Measurements from ENCODE around the gene DFFB. TPM values are rescaled to one million over a fixed set of nuclear protein-coding genes. Genes with fewer than 3 reads are reported as not detected.

Gene DFFB
- total and polyA plus RNA-seq, 7 experiments from 2014 or later: 9.8 to 27.7 (median 14.9) TPM

DNA sequence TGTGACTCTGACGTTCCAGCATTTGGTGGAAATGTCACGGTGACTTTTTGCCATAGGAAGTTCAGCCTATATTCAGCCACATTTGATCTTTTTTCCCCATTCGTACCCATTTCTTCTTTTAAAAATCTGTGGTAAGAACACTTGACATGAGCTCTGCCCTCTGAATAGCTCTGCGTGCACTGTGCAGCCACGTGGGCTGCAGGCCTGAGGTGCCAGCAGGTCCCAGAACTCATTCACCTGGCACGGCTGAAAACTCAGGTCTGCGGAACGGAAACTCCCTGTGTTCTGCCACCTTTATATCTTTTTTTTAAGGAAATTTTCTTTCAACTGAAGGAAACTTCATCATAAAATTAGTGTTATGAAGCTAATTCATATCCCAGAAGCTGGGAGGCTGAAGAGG, 28.9 kb upstream of the DFFB start:
- H3K27me3 ChIP-seq (ENCODE audit: control insufficient read depth in 2 of 2, insufficient read depth in 2 of 2, low read length in 2 of 2): no peaks in the 10 kb centered on the region
- H3K36me3 ChIP-seq (ENCODE audit: control insufficient read depth in 2 of 3, insufficient read depth in 3 of 3, low read length in 3 of 3): peaks cover 0 to 84% (median 12%) of the 10 kb centered on the region in 3 experiments
- no peak for ATAC-seq
- H3K4me1 ChIP-seq (ENCODE audit: control insufficient read depth in 2 of 2, insufficient read depth in 2 of 2, low read length in 2 of 2): no peaks in the 10 kb centered on the region
- no peaks in the 10 kb centered on the region for H3K9me3 ChIP-seq (ENCODE audit: control insufficient read depth in 2 of 3, low read length in 3 of 3)
- H3K27ac Mint-ChIP-seq: peak overlapping the region in 1 of 9 donors; percentile 17
- no peak overlapping the region for H3K27ac ChIP-seq (ENCODE audit: low read depth, low read length)
- H3K4me3 Mint-ChIP-seq: no peak overlapping the region
- POLR2A ChIA-PET: no interaction called here
- CTCF ChIA-PET: no interaction called here
- H3K27me3 Mint-ChIP-seq: no peaks in the 10 kb centered on the region
- DNase-seq: no peak
- H3K4me1 Mint-ChIP-seq: peaks cover 0 to 4% (median 0%) of the 10 kb centered on the region in 7 donors
- intact Hi-C loops (cut with micrococcal nuclease): no loop called here
- no peak overlapping the region for H3K4me3 ChIP-seq (ENCODE audit: low read length)
- peaks cover 16 to 59% (median 23%) of the 10 kb centered on the region in 5 donors for H3K36me3 Mint-ChIP-seq
- H3K9me3 Mint-ChIP-seq: no peaks in the 10 kb centered on the region

DNA sequence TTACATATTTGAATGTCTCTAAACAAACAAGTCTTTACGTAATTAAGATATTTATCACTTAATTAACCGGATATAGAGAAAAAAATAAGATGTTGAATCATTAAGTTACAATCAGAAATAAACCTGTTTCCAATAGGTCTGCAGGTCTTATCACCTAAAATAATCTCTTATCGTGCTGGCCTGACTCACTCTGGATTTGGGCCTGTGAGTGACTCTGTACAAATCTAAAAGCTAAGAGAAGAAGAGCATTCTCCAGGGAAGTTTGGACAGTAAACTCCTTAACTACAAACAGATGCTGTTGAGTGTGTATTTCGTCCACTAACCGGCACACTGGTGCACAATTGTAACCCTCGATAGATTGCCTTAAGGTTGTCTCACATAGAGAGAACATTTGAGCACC, 25.6 kb upstream of the DFFB start:
- Histone ChIP-seq H3K4me3 (ENCODE audit: low read length) (no peak overlapping the region), H3K27ac (ENCODE audit: low read depth, low read length) (no peak overlapping the region), H3K9me3 (ENCODE audit: control insufficient read depth in 2 of 3, low read length in 3 of 3) (no peaks in the 10 kb centered on the region), H3K27me3 (ENCODE audit: control insufficient read depth in 2 of 2, insufficient read depth in 2 of 2, low read length in 2 of 2) (no peaks in the 10 kb centered on the region), H3K4me1 (ENCODE audit: control insufficient read depth in 2 of 2, insufficient read depth in 2 of 2, low read length in 2 of 2) (no peaks in the 10 kb centered on the region), H3K36me3 (ENCODE audit: control insufficient read depth in 2 of 3, insufficient read depth in 3 of 3, low read length in 3 of 3) (peaks cover 0 to 79% (median 18%) of the 10 kb centered on the region in 3 experiments)
- ChIA-PET POLR2A (no interaction called here), CTCF (no interaction called here)
- peaks cover 11 to 60% (median 29%) of the 10 kb centered on the region in 5 donors for H3K36me3 Mint-ChIP-seq
- H3K27me3 Mint-ChIP-seq: no peaks in the 10 kb centered on the region
- peak overlapping the region in 1 of 9 donors; percentile 13 for H3K27ac Mint-ChIP-seq
- H3K4me3 Mint-ChIP-seq: no peak overlapping the region
- H3K4me1 Mint-ChIP-seq: no peaks in the 10 kb centered on the region
- DNase-seq: no peak
- no peaks in the 10 kb centered on the region for H3K9me3 Mint-ChIP-seq
- no peak for ATAC-seq
- intact Hi-C loops (cut with micrococcal nuclease): no loop called here

DNA sequence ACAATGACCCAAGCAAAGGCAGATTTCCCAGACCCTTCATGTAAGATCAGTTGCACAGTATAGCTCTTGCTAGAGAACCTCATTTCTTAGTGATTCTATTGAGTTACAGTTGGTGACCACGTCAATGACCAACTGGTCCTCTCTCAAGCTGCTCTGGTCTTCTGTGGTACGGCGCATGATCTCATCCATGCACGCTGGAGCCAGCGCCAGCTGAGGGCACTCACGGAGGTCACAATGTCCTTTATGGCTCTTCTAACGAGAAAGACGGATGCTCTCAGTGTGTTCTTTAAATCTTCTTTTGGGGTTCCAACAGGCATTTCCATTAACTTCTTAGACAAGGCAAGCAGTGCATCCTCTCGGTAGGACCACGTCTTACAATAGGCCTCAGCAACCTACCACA, 22.6 kb upstream of the DFFB start:
- Mint-ChIP-seq H3K9me3 (peaks cover 0 to 15% (median 4%) of the 10 kb centered on the region in 11 donors), H3K36me3 (peaks cover 30 to 74% (median 47%) of the 10 kb centered on the region in 5 donors), H3K27ac (no peak overlapping the region), H3K27me3 (no peaks in the 10 kb centered on the region), H3K4me3 (no peak overlapping the region), H3K4me1 (no peaks in the 10 kb centered on the region)
- Histone ChIP-seq H3K9me3 (ENCODE audit: control insufficient read depth in 2 of 3, low read length in 3 of 3) (peaks cover 0 to 12% (median 0%) of the 10 kb centered on the region in 3 experiments), H3K4me3 (ENCODE audit: low read length) (no peak overlapping the region), H3K4me1 (ENCODE audit: control insufficient read depth in 2 of 2, insufficient read depth in 2 of 2, low read length in 2 of 2) (no peaks in the 10 kb centered on the region), H3K27ac (ENCODE audit: low read depth, low read length) (no peak overlapping the region), H3K27me3 (ENCODE audit: control insufficient read depth in 2 of 2, insufficient read depth in 2 of 2, low read length in 2 of 2) (no peaks in the 10 kb centered on the region), H3K36me3 (ENCODE audit: control insufficient read depth in 2 of 3, insufficient read depth in 3 of 3, low read length in 3 of 3) (peaks cover 0 to 80% (median 19%) of the 10 kb centered on the region in 3 experiments)
- ChIA-PET CTCF (no interaction called here), POLR2A (no interaction called here)
- DNase-seq: no peak
- ATAC-seq: no peak
- intact Hi-C loops (cut with micrococcal nuclease): no loop called here

DNA sequence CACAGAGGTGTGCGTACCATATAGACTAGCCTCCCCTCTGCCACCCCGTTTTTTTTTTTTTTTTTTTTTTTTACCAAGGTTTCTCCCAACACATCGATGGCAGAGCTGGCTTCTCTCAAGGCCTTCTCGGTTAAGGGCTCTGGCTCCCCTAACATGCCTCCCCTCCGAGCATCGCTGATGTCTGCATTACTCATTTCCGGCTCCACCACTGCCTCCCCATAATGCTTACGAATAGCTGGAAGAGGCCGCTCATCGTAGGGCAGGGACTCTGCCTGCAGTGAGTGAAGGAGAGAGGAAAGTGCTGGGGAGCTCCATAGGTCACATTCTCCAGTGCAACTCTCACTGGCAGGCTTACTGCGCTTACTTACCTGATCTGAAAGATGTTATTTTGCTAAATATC, 20.9 kb upstream of the DFFB start:
- Mint-ChIP-seq H3K4me1 (no peaks in the 10 kb centered on the region), H3K9me3 (peaks cover 0 to 15% (median 4%) of the 10 kb centered on the region in 11 donors), H3K27me3 (no peaks in the 10 kb centered on the region), H3K36me3 (peaks cover 30 to 74% (median 54%) of the 10 kb centered on the region in 5 donors), H3K27ac (peak overlapping the region in 1 of 9 donors; percentile 30), H3K4me3 (no peak overlapping the region)
- CTCF ChIA-PET: no interaction called here
- H3K36me3 ChIP-seq (ENCODE audit: control insufficient read depth in 2 of 3, insufficient read depth in 3 of 3, low read length in 3 of 3): peaks cover 0 to 85% (median 16%) of the 10 kb centered on the region in 3 experiments
- DNase-seq (no peak), ATAC-seq (no peak)
- POLR2A ChIA-PET: no interaction called here
- no peaks in the 10 kb centered on the region for H3K27me3 ChIP-seq (ENCODE audit: control insufficient read depth in 2 of 2, insufficient read depth in 2 of 2, low read length in 2 of 2)
- H3K9me3 ChIP-seq (ENCODE audit: control insufficient read depth in 2 of 3, low read length in 3 of 3): peaks cover 0 to 12% (median 0%) of the 10 kb centered on the region in 3 experiments
- intact Hi-C loops (cut with micrococcal nuclease): no loop called here
- H3K27ac ChIP-seq (ENCODE audit: low read depth, low read length): no peak overlapping the region
- H3K4me3 ChIP-seq (ENCODE audit: low read length): no peak overlapping the region
- no peaks in the 10 kb centered on the region for H3K4me1 ChIP-seq (ENCODE audit: control insufficient read depth in 2 of 2, insufficient read depth in 2 of 2, low read length in 2 of 2)

DNA sequence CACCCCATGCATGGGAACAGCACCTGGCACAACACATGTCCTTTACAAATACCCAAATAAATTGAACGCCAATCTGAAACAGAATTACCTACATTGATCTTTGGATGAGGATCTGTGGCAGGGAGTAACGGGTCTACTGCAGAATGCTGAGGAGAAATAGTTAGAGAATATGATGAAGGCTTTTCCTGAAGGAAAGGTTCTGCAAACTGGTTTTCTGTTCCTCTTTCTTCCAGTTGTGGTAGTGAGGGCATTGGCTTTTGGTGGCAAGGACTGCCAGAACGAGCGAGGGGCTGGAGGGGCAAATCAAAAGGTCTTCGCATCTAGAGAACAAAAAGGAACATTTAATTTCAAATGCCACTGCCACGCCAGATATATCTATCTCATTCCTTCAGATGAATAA, 20.1 kb upstream of the DFFB start:
- Mint-ChIP-seq H3K9me3 (peaks cover 0 to 15% (median 4%) of the 10 kb centered on the region in 11 donors), H3K27me3 (no peaks in the 10 kb centered on the region), H3K36me3 (peaks cover 24 to 72% (median 48%) of the 10 kb centered on the region in 5 donors), H3K4me3 (no peak overlapping the region), H3K27ac (no peak overlapping the region), H3K4me1 (no peaks in the 10 kb centered on the region)
- Histone ChIP-seq H3K27me3 (ENCODE audit: control insufficient read depth in 2 of 2, insufficient read depth in 2 of 2, low read length in 2 of 2) (no peaks in the 10 kb centered on the region), H3K36me3 (ENCODE audit: control insufficient read depth in 2 of 3, insufficient read depth in 3 of 3, low read length in 3 of 3) (peaks cover 0 to 84% (median 16%) of the 10 kb centered on the region in 3 experiments), H3K4me1 (ENCODE audit: control insufficient read depth in 2 of 2, insufficient read depth in 2 of 2, low read length in 2 of 2) (no peaks in the 10 kb centered on the region), H3K4me3 (ENCODE audit: low read length) (no peak overlapping the region), H3K9me3 (ENCODE audit: control insufficient read depth in 2 of 3, low read length in 3 of 3) (peaks cover 0 to 12% (median 0%) of the 10 kb centered on the region in 3 experiments), H3K27ac (ENCODE audit: low read depth, low read length) (no peak overlapping the region)
- ATAC-seq (no peak), DNase-seq (no peak)
- CTCF ChIA-PET: no interaction called here
- POLR2A ChIA-PET: no interaction called here
- intact Hi-C loops (cut with micrococcal nuclease): no loop called here

DNA sequence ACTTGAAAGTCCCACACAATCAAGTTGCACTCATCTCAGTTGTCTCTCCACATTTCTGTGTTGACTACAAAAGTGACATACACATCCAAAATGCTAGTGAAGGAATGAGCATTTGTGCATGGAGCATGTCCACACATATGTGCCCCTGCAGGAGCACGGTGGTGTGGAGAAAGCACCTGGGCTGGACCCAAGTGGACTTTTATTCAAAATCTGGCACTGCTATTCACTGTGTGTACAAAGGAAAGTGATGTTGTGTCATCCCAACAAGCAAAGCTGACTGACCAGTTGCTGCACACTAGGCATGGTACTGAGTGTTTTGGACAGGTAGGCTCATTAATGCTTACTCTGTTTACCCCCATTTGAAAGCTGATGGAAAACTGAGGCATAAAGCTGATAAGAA, 19.6 kb upstream of the DFFB start:
- Histone ChIP-seq H3K4me1 (ENCODE audit: control insufficient read depth in 2 of 2, insufficient read depth in 2 of 2, low read length in 2 of 2) (no peaks in the 10 kb centered on the region), H3K9me3 (ENCODE audit: control insufficient read depth in 2 of 3, low read length in 3 of 3) (peaks cover 0 to 12% (median 0%) of the 10 kb centered on the region in 3 experiments), H3K36me3 (ENCODE audit: control insufficient read depth in 2 of 3, insufficient read depth in 3 of 3, low read length in 3 of 3) (peaks cover 0 to 83% (median 16%) of the 10 kb centered on the region in 3 experiments), H3K27me3 (ENCODE audit: control insufficient read depth in 2 of 2, insufficient read depth in 2 of 2, low read length in 2 of 2) (no peaks in the 10 kb centered on the region), H3K27ac (ENCODE audit: low read depth, low read length) (no peak overlapping the region), H3K4me3 (ENCODE audit: low read length) (no peak overlapping the region)
- Mint-ChIP-seq H3K9me3 (peaks cover 0 to 15% (median 4%) of the 10 kb centered on the region in 11 donors), H3K4me3 (no peak overlapping the region), H3K36me3 (peaks cover 22 to 71% (median 47%) of the 10 kb centered on the region in 5 donors), H3K27me3 (no peaks in the 10 kb centered on the region), H3K27ac (no peak overlapping the region), H3K4me1 (no peaks in the 10 kb centered on the region)
- CTCF ChIA-PET: no interaction called here
- intact Hi-C loops (cut with micrococcal nuclease): no loop called here
- no peak for DNase-seq
- ATAC-seq: no peak
- POLR2A ChIA-PET: no interaction called here

DNA sequence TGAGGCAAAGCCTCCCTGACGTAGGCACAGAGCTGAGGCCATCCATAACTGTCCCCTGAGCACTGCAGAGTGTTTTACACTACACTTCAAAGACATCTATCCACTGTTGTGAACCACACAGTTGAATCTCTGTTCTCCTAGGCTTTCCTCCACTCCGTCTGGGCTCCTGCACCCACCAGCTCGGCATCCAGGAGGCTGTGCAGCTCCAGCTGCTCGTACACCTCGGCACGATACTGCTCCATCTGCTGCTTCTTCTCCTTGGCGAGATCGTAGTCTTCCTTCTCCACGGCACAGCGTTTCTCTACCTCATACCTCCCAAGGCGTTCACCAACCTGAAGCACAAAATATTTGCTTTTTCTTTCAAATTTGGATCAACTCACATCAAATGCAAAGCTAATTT, 18.5 kb upstream of the DFFB start:
- ATAC-seq (no peak), DNase-seq (no peak)
- no peak overlapping the region for H3K27ac ChIP-seq (ENCODE audit: low read depth, low read length)
- Mint-ChIP-seq H3K36me3 (peaks cover 22 to 70% (median 44%) of the 10 kb centered on the region in 5 donors), H3K4me3 (no peak overlapping the region), H3K27me3 (no peaks in the 10 kb centered on the region), H3K4me1 (no peaks in the 10 kb centered on the region), H3K27ac (no peak overlapping the region), H3K9me3 (peaks cover 0 to 15% (median 4%) of the 10 kb centered on the region in 11 donors)
- H3K9me3 ChIP-seq (ENCODE audit: control insufficient read depth in 2 of 3, low read length in 3 of 3): peaks cover 0 to 12% (median 0%) of the 10 kb centered on the region in 3 experiments
- peaks cover 0 to 81% (median 13%) of the 10 kb centered on the region in 3 experiments for H3K36me3 ChIP-seq (ENCODE audit: control insufficient read depth in 2 of 3, insufficient read depth in 3 of 3, low read length in 3 of 3)
- H3K27me3 ChIP-seq (ENCODE audit: control insufficient read depth in 2 of 2, insufficient read depth in 2 of 2, low read length in 2 of 2): no peaks in the 10 kb centered on the region
- ChIA-PET CTCF (no interaction called here), POLR2A (no interaction called here)
- H3K4me3 ChIP-seq (ENCODE audit: low read length): no peak overlapping the region
- no peaks in the 10 kb centered on the region for H3K4me1 ChIP-seq (ENCODE audit: control insufficient read depth in 2 of 2, insufficient read depth in 2 of 2, low read length in 2 of 2)
- intact Hi-C loops (cut with micrococcal nuclease): no loop called here

Data from naive thymus-derived CD4-positive, alpha-beta T cell (primary cell).